Mucosa of descending colon (tissue), 3 donors: Measurements from ENCODE around the gene UBXN4. TPM values are rescaled to one million over a fixed set of nuclear protein-coding genes. Genes with fewer than 3 reads are reported as not detected.

Experiments
- ATAC-seq: fragments of 200-7000 bp; cut with Tn5 transposase; one replicate; pipeline ENCODE4 v1.9.1; 2020; ENCODE audit warnings: mild to moderate bottlenecking, moderate library complexity
- DNase-seq, 3 donors: peaks; one replicate each; pipeline ENCODE4 v3.0.0-alpha.2; 2020
- H3K36me3 ChIP-seq: fragments of 200-600 bp; one replicate; pipeline ENCODE4 v1.8.0; 2021; ENCODE audit warnings: low read depth, mild to moderate bottlenecking
- H3K4me1 ChIP-seq: fragments of 200-600 bp; one replicate; pipeline ENCODE4 v1.8.0; 2021; ENCODE audit warnings: low read depth, mild to moderate bottlenecking
- H3K4me3 ChIP-seq: fragments of 200-600 bp; one replicate; pipeline ENCODE4 v1.8.0; 2021; ENCODE audit warnings: mild to moderate bottlenecking
- H3K9me3 ChIP-seq: fragments of 200-600 bp; one replicate; pipeline ENCODE4 v1.8.0; 2021; ENCODE audit warnings: mild to moderate bottlenecking
- intact Hi-C, 2 donors: fragments of 100-400 bp; cut with DNase I in 1 of 2; cut with micrococcal nuclease in 1 of 2; formaldehyde crosslinking; loops; one replicate each; pipeline versions ENCODE4 v1.11.0 to v1.11.1; 2022; cut with DNase I, micrococcal nuclease
- total RNA-seq, 3 donors: library from RNA; stranded (reverse); fragmentation: NEBNext Ultra II Directional in 2 of 3; extraction: Animal tissue kit (Norgen Biotek cat#: 25700) in 2 of 3; gene quantifications; one replicate each; pipeline versions ENCODE4 v1.2.1 to v1.2.4, GENCODE V29; 2021 to 2023
- TF ChIP-seq, protein P1 (sequence below): fragments of 200-600 bp; IDR thresholded peaks from one replicate; pipeline ENCODE4 v1.8.0; 2022; ENCODE audit warnings: antibody characterized with exemption, mild to moderate bottlenecking
- donor health status: DM: no; HTN: no; CAD: no; lungs with moderate emphysema.
- donor health status: DM: no; HTN: no; CAD: no.
- donor health status: DM: no; HTN: yes; CAD: no.

Gene UBXN4
- total RNA-seq, 3 donors from 2014 or later = 87.8 to 110 (median 94.9) TPM

- H3K36me3 ChIP-seq = no peaks in the 10 kb centered on the region
- no peak for ATAC-seq
- intact Hi-C loops = no loop called here
These were observed 81.2 kb downstream of the UBXN4 start for GRCh38 chr2:135822855-135823254.

GRCh38 chr2:135825131-135825530 is 83.5 kb downstream of the UBXN4 start:
- Histone ChIP-seq H3K9me3 (peaks cover 7% of the 10 kb centered on the region), H3K4me1 (no peaks in the 10 kb centered on the region), H3K36me3 (no peaks in the 10 kb centered on the region), H3K4me3 (no peak overlapping the region)
- DNase-seq (no peak), ATAC-seq (peak; percentile 30)
- intact Hi-C loops = no loop called here
- TF ChIP-seq, protein P1, sequence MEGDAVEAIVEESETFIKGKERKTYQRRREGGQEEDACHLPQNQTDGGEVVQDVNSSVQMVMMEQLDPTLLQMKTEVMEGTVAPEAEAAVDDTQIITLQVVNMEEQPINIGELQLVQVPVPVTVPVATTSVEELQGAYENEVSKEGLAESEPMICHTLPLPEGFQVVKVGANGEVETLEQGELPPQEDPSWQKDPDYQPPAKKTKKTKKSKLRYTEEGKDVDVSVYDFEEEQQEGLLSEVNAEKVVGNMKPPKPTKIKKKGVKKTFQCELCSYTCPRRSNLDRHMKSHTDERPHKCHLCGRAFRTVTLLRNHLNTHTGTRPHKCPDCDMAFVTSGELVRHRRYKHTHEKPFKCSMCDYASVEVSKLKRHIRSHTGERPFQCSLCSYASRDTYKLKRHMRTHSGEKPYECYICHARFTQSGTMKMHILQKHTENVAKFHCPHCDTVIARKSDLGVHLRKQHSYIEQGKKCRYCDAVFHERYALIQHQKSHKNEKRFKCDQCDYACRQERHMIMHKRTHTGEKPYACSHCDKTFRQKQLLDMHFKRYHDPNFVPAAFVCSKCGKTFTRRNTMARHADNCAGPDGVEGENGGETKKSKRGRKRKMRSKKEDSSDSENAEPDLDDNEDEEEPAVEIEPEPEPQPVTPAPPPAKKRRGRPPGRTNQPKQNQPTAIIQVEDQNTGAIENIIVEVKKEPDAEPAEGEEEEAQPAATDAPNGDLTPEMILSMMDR = no peak

More at GRCh38 chr2:135822855-135823254, 81.2 kb downstream of the UBXN4 start:
- H3K9me3 ChIP-seq = peaks cover 7% of the 10 kb centered on the region
- H3K4me3 ChIP-seq = no peak overlapping the region
- TF ChIP-seq, protein P1 = no peak
- DNase-seq = no peak
- H3K4me1 ChIP-seq = no peaks in the 10 kb centered on the region

DNA sequence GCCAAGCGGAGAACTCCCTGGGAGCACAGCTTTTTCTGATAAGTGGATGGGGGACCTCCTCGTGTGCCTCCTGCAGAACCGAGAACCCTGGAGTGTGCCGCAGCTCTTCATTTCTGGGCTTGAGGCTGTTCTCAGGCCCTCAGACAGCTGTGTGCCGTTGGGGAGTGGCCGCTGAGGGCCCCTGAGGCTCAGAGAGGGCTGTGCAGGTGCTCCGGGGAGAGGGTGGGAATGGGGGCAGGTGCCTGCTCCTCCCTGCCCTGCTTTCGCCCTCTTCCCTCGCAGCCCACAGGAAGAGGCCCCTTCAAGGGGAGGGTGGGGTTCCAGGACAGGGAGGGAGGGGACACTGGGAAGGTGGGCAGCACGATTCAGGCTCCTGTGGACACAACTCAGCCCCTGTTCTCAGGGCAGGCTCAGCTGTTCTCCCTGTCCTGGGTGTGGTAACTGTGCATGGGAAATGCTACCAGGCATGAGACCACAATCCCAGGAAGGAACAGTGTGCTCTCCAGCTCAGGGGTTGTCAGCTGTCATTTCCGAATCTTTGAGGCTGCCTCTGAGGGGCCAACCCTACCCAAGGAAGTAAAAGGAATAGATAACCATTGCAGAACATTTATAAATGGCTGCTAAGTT is 84.0 kb downstream of the UBXN4 start:
- ATAC-seq (peak; percentile 85), DNase-seq (peak in 2 of 3 donors; percentile 37 to 61)

DNA sequence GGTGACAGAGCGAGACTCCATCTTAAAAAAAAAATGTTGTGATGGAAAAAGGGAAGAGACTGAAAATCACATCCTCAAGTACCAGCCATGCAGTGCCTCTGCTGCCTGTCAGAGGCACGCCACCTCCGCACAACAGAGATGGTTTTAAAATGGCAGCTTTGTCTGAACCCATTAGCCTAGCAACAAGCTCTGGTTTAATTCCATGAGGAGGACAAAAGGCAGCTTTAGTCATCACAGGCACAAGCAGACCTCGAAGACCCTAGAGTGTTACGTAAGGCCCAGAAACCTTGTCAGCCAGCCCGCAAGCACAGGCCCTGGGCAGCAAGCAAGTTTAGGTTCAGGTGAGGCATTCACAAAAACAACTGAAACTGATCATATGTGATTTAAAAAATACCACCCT is 84.9 kb downstream of the UBXN4 start:
- no peaks in the 10 kb centered on the region for H3K36me3 ChIP-seq
- DNase-seq = no peak

More for the DNA sequence above, 84.0 kb downstream of the UBXN4 start:
- Histone ChIP-seq H3K4me3 (no peak overlapping the region), H3K36me3 (no peaks in the 10 kb centered on the region), H3K9me3 (peaks cover 7% of the 10 kb centered on the region), H3K4me1 (no peaks in the 10 kb centered on the region)
- intact Hi-C loops = no loop called here
- TF ChIP-seq, protein P1 = no peak

DNA sequence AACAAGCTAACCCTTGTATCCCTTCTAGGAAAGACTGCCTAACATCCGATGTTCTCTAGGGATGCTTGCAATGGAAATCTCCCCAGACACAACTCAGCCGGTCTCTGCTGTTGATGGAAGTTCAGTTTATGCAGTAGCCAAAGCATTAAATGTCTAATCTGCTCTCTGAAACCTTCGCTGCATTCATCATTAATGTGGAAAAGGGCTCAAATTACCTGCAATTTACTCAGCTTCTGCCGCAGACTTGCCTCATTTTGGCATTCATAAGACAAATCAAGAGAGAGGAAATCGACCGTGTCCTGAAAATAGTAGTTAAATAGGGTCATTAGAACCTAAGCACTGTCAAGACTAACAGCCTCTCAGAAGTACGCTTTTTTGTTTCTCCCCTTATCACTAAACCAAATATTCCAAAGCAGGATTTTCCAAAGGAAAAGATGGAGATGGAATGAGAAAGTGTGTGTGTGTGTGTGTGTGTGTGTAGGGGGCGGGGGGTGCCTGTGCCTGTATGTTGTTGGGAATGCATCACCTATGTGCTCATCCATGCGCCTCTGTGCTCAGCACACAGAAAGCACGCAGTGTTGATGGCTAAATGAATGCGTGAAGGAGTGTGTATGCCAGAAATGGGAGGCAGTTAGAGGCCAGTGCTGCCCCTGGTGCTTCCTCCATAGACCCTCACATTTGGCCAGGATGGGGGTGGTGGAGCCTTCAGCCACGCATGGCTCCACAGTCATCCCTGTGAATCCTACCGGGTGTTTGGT is 87.9 kb downstream of the UBXN4 start:
- Histone ChIP-seq H3K4me3 (no peak overlapping the region), H3K36me3 (no peaks in the 10 kb centered on the region), H3K4me1 (no peaks in the 10 kb centered on the region), H3K9me3 (no peaks in the 10 kb centered on the region)
- intact Hi-C loops = no loop called here
- ATAC-seq = no peak
- DNase-seq = no peak
- TF ChIP-seq, protein P1 = no peak

More for the DNA sequence above, 84.9 kb downstream of the UBXN4 start:
- ATAC-seq = no peak
- TF ChIP-seq, protein P1 = no peak
- Histone ChIP-seq H3K4me1 (no peaks in the 10 kb centered on the region), H3K9me3 (peaks cover 7% of the 10 kb centered on the region), H3K4me3 (no peak overlapping the region)
- intact Hi-C loops = no loop called here
